Peyer's patch (tissue), 4 donors: ENCODE data around the gene STT3B.
A peak's percentile ranks its signal among the peaks of the same experiment; 100 is the strongest.

Experiments used
- CTCF ChIP-seq, 6 experiments: fragments of 450-650 bp in 4 of 6; fragments of 200-600 bp in 2 of 6; sonication (generic) in 1 of 6; IDR thresholded peaks; one replicate each; pipeline ENCODE4 v1.5.1; 2017 to 2019; ENCODE audit warnings: antibody characterized with exemption in 6 of 6, mild to moderate bottlenecking in 3 of 6, moderate library complexity in 1 of 6
- POLR2A ChIP-seq, 2 donors: fragments of 450-650 bp; IDR thresholded peaks; one replicate each; pipeline ENCODE4 v1.5.1; 2017; ENCODE audit warnings: antibody characterized with exemption in 2 of 2, mild to moderate bottlenecking in 2 of 2, moderate library complexity in 2 of 2

GRCh38 chr3:31592764-31593163 lies 60.0 kb downstream of the STT3B start:
- TF ChIP-seq CTCF (IDR thresholded peaks at IDR 0.05) (no peak), POLR2A (IDR thresholded peaks at IDR 0.05) (peak in 1 of 2 donors; percentile 37)
